ENCODE results near the gene DSCAML1. TPM values are rescaled to one million over a fixed set of nuclear protein-coding genes. Genes with fewer than 3 reads are reported as not detected.

DSCAML1 gene
- total RNA-seq, 1 donor from 2014 or later = not detected

GRCh38 chr11:117824571-117825537, 27.8 kb upstream of the DSCAML1 start, which contains the start of gene FXYD2:
Gene FXYD2, minus strand, starts transcription at chr11:117824744. Its CDS starts 66 bp downstream, at chr11:117824678.
- no peaks in the 10 kb centered on the region for H3K27me3 Mint-ChIP-seq (ENCODE audit: unreplicated experiment)
- no peak for DNase-seq (ENCODE audit: extremely low spot score, unreplicated experiment)
- H3K9me3 Mint-ChIP-seq (ENCODE audit: unreplicated experiment) = no peaks in the 10 kb centered on the region
- no peak within 1 kb of the TSS for H3K4me3 Mint-ChIP-seq (ENCODE audit: unreplicated experiment)
- TF ChIP-seq CTCF (IDR thresholded peaks at IDR 0.05) = no peak
- peaks cover 2% of the 10 kb centered on the region for H3K4me1 Mint-ChIP-seq (ENCODE audit: unreplicated experiment)
- H3K36me3 Mint-ChIP-seq (ENCODE audit: unreplicated experiment) = no peaks in the 10 kb centered on the region
- H3K27ac Mint-ChIP-seq (ENCODE audit: unreplicated experiment) = no peak within 1 kb of the TSS

DNA sequence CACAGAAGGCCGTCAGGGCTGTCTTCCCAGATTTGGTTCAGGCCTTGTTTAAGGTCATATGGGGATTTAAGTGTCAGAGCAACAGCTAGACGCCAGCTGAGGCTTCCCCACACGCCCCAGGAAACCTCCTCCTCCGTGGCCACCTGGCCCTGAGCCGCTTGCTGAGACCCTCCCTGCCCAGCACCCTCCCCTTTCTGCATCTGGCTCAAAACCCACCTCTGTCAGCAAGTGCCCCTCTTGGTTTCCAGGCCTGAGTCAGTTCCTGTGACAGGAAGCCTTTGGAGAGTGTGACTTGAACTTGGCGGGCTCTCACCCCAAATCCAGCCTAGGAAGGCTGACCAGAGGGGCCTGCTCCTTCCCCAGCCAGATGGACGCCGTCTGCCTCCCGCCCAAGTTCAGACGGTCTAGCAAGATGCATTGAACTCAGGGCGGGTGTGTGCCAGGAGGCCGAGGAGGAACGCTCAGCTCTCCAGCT, 27.0 kb upstream of the DSCAML1 start:
- Mint-ChIP-seq H3K36me3 (ENCODE audit: unreplicated experiment) (no peaks in the 10 kb centered on the region), H3K4me3 (ENCODE audit: unreplicated experiment) (no peak overlapping the region), H3K27me3 (ENCODE audit: unreplicated experiment) (no peaks in the 10 kb centered on the region), H3K4me1 (ENCODE audit: unreplicated experiment) (peaks cover 5% of the 10 kb centered on the region), H3K9me3 (ENCODE audit: unreplicated experiment) (no peaks in the 10 kb centered on the region), H3K27ac (ENCODE audit: unreplicated experiment) (no peak overlapping the region)
- TF ChIP-seq CTCF (IDR thresholded peaks at IDR 0.05) = no peak
- no peak for DNase-seq (ENCODE audit: extremely low spot score, unreplicated experiment)

GRCh38 chr11:117823294-117823945, 26.4 kb upstream of the DSCAML1 start:
- no peak overlapping the region for H3K27ac Mint-ChIP-seq (ENCODE audit: unreplicated experiment)
- no peaks in the 10 kb centered on the region for H3K36me3 Mint-ChIP-seq (ENCODE audit: unreplicated experiment)
- TF ChIP-seq CTCF (IDR thresholded peaks at IDR 0.05) = no peak
- no peaks in the 10 kb centered on the region for H3K9me3 Mint-ChIP-seq (ENCODE audit: unreplicated experiment)
- H3K4me3 Mint-ChIP-seq (ENCODE audit: unreplicated experiment) = no peak overlapping the region
- no peaks in the 10 kb centered on the region for H3K27me3 Mint-ChIP-seq (ENCODE audit: unreplicated experiment)
- DNase-seq (ENCODE audit: extremely low spot score, unreplicated experiment) = no peak
- peaks cover 2% of the 10 kb centered on the region for H3K4me1 Mint-ChIP-seq (ENCODE audit: unreplicated experiment)

DNA sequence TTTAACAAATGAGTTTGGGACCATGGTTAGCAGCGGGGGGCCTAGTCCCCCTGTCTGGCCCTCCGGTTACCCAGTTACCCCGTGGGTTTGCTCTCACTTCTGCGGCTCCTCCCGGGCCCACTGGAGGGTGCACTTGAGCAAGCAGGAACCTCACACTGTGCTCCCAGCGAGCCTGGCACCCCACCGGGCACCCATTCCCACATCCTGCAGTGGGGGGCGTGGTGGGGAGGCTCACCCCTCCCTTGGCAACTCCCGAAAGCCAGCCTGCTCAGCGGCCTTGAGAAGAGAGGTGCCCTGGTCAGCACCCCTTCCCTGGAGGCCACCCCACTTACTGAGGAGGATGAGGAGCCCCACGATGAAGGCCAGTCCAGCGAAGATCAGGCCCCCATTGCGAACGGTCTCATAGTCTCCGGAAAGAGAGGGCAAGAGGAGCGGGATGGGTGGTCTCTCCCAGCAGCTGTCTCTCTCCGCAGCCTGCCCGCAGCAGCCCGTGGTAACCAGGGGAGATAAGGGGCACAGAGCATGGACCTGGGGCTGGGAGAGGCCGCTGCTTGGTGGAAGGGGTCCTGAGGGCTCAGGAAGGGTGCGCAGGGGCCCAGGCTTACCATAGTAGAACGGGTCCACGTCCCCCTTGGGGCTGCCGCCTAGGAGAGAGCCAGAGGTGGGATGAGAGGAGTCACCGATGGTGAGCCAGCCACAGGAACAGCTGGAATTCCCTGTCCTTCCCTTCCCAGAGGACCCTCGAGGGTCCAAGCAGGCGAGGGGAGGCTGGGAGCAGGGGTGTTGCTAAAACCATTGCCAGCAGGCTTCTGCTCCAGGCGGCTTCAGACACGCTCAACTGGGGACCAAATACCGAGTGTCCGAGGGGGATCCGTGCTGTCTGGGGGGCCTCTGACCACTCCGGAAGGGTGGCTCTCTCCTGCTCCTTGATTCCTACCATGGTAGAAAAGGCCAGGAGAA, 25.3 kb upstream of the DSCAML1 start:
- no peak overlapping the region for H3K4me3 Mint-ChIP-seq (ENCODE audit: unreplicated experiment)
- H3K9me3 Mint-ChIP-seq (ENCODE audit: unreplicated experiment) = no peaks in the 10 kb centered on the region
- H3K27ac Mint-ChIP-seq (ENCODE audit: unreplicated experiment) = no peak overlapping the region
- H3K4me1 Mint-ChIP-seq (ENCODE audit: unreplicated experiment) = peaks cover 8% of the 10 kb centered on the region
- no peak for DNase-seq (ENCODE audit: extremely low spot score, unreplicated experiment)
- TF ChIP-seq CTCF (IDR thresholded peaks at IDR 0.05) = peak; percentile 46
- no peaks in the 10 kb centered on the region for H3K36me3 Mint-ChIP-seq (ENCODE audit: unreplicated experiment)
- H3K27me3 Mint-ChIP-seq (ENCODE audit: unreplicated experiment) = no peaks in the 10 kb centered on the region
